Fibroblast of skin of back (primary cell): ENCODE data around the gene MOB3A.

ENCODE experiments used
- DNase-seq: peaks from one replicate; pipeline ENCODE4 v3.0.0-alpha.2; 2013

Gene MOB3A

DNA sequence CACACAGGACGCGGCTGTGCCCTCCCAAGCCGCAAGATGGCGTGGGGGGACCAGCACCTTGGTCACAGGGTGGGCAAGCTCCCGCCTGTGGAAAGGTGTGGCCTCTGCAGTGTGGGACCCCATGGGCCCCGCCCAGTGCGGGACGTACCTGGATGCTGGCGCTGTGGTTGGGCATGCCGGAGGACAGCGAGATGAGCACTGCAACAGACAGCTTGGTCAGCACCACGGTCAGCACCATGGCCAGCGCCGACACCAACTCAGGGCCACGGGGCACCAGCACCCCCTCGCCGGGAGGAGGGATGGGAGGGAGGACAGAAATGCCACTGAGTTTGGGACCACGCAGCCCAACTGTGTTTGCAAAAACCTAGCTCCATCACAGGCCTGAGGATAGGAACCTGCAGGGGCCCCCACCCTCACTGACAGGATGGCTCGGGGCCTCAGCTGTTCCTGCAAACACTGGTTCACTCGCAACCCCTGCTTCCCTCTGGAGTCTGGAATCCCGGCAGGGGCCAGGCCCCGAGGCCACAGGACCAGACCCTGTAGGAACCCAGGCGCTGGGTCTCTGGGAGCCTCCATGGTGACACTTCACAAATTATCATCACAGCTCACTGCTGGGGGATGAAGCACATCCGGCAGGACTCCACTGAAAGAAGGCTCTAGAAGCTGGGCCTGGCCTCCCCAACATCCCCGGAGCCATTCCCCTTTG lies 27.7 kb upstream of the MOB3A start:
- no peak for DNase-seq

DNA sequence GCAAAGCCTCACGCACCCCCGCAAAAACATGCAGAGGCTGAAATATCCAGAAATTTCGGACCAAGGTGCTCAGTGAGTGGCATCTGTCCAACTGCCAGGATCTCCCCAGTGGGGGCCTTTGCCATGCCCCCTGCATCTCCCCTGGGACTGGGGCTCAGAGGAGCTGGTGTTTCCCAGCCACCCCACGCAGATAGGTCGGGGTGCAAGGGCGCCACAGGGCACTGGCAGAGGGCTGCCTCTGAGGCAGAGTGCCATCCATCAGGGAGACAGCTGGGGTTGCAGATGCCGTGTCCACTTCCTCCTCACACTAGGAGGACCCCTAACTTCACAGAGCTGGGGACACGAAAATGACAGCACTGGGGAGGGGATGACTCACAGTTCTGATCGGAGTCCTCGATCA lies 26.9 kb upstream of the MOB3A start:
- no peak for DNase-seq

DNA sequence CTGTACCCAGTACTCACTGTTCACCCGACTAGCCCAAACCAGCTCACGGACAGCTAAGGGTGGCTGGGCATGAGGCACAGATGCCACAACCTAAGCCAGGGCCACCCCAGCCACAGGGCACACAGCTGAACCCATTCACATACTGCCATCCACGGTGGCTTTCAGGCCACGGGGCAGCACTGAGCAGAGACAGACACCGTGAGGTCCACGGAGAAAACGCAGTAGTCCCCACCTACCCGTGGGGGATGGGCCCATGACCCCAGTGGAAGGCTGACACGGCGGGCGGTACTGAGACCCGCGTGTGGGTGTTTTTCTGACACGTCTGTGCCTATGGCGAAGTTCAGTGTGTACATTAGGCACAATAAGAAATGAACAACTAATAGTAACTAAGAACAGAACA lies 26.1 kb upstream of the MOB3A start:
- no peak for DNase-seq

DNA sequence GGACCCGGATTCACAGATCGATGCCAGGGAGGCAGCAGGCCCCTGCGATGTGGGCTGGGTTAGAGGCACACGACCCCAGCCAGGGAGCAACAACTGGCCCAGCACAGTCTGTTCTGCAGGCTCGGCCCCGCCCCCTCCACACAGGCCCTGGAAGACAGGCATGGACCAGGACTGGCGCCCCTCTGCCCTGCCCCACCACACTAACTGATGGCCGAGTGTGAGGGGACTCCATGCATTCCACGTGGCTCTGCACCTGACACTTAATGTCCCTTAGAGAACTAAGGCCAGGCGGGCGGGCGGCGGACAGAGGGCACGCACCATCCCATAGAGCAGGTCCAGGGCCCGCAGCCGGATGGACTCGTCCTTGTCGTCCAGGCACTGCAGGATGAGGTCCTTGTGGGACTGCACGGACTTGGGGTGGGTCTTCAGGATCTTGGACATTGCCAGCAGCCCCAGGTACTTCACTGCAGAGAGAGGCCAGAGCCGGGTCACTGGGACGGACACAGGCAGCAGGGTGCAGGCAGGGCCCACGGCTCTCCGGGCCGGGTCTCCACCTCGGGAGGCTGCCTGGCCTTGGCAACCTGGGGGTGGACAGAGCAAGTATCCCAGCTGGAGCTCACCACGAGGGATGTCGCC lies 25.4 kb upstream of the MOB3A start:
- no peak for DNase-seq

DNA sequence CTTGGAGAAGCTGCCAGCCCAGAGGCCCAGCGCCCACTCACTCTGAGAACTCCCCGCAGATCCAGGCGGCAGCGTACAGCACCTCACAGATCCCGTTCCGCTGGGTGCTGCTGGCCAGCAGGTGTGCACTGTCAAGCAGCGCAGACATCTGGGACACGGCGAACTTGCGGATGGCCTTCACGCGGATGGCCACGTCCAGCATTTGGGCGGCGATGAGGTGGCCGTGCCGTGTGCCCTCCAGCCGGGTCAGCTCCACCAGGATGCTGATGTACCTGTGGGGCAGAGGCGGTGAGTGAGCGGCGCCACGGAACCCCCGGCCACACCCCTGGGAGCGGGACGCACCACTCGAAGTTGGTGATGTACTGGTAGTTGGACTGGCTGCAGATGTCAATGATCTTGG lies 24.7 kb upstream of the MOB3A start:
- no peak for DNase-seq

DNA sequence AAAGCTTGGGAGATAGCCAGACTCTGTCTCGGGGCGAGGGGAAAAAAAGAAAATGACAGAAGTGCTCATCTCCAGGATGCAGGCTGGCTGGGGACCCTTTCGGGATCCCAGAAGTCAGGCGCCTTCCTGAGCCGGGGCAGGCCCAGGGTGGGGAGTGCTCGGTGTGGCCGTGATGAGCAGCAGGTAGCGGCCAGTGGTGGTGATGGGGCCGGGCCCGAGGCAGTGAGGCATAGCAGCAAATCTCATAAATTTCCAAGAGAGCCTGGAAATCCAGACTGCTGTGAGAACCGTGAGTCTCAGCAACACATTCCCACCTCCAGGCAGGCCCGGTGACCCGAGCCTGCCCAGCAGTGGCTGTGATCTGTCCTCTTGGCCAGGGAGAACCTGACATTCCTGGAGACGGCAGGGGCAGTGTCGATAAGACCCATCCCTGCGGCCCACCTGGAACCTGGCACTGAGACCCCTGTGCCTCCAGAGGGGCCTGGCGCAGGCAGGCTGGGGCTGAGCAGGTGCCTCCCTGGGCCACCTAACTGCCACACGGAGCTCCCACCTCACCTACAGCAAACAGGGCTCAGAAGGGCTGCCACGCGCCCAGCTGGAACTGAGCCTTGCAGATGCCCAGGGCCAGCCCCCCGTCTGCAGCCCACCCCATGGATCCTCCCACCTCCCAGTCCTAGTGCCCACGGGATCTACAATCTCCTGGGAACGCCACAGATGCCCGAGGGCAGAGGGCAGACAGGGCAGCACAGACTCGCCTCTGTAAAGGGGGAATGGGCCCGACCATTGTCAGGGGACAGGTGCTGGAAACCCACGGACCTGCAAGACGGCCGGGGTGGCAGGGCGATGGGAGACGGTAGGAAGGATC lies 24.0 kb upstream of the MOB3A start:
- DNase-seq = no peak

DNA sequence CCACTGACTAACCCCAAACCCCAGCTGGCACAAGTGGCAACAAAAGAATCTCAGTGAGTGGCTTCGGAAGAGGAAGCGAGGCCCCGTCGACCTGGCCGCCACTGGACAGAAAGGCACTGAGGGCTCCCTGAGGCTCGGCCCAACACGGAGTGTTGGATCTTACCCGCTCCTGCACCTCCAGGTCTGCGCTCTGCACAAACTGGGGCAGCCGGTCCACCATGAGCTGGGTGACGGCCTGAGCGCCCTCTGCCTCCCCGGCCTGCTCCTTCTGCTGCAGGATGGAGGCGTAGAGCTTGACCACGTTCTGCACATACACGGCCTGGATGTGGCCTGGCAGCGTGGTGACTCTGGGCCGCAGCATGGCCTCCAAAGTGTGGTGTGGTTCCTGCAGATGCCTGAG lies 22.3 kb upstream of the MOB3A start:
- no peak for DNase-seq

DNA sequence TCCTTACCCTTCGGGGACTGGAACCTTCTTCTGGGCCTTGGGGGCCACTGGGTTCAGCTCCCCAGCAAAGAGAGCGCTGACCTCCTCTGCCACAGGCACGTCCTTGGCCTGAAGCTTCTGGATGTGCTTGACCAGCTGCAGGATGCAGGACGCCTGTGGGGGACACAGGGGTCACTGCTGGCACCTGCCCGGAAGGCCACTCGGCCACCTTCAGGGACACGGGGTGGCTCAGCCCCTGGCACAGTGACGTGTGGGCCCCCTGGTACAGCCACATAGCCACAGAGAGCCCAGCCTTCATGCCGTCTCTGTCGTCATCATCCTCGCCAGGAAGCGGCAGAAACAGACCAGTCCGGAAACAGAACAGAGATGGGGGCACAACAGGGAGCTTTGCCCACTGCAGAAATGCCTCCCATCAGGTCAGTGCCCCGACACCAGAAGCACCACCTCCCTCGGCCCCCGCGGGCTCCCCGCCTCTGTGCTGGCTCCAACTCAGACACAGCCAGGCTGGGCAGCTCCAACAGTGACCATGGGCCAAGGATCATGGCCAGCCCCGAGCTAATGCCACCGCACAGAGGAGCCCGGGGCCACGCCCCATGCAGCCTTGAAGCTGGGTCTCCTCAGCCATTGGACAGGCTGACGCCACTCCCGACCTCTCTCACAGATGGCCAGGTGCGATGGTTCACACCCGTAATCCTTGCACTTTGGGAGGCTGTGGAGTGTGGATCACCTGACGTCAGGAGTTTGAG lies 21.3 kb upstream of the MOB3A start:
- no peak for DNase-seq

DNA sequence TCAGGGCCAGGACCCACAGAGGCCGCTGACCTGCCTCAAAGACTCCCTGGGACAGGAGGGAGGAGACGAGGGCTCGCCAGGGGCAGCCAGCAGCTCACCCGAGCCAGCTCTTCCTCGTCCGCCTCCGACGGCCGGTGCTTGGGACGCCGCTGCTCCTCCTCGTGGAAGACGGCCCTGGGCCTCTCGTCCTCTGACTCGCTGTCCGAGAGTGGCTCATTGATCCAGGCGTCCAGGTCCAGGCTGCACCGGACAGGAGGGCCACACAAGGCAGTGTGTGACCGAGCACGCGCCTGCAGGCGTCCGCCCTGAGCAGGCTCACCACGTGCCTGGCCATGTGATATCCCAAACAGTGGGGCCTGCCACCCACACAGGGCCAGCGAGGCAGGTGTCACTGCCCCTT lies 20.4 kb upstream of the MOB3A start:
- DNase-seq = no peak

DNA sequence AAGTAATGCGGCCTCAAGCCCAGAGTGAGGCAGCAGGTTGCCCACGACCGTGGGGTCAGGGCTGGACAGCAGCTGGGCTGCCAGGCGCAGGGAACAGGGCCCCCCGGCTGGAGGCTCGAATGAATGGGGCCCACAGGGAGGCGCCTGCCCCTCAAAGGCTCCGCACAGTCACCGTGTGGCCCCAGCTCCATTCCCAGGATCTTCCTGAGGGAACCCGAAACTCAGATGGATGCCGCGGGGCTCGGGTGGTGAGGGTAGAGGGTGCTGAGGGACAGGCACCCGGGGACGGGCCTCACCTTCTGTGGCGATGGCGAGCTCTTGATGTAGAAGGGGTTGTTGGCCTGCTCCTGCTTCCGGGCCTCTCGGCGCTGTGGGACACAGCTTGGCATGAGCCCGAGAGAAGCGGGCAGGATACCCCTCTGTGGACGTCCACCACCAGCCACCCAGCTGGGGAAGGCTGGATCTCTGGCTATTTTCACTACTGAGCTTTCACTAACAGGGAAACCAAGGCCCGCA lies 19.8 kb upstream of the MOB3A start:
- DNase-seq = no peak

DNA sequence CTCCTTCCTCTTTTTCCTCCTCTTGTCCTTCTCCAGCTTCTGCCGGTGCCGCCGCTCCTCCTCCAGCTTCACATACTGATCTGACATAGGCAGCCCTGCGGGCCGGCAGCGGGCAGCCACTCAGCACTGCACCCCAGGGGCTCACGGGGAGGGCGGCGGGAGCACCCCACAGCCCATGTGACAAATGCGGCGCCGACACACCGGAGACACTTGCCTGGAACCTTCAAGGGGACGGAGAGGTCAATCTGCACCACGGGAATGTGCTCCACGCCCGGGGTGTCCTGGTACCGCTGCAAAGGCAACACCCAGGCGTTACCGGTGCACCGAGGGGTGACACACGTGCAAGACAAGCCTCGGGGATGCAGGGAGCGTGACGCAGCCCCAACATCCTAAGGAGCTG lies 19.2 kb upstream of the MOB3A start:
- no peak for DNase-seq

DNA sequence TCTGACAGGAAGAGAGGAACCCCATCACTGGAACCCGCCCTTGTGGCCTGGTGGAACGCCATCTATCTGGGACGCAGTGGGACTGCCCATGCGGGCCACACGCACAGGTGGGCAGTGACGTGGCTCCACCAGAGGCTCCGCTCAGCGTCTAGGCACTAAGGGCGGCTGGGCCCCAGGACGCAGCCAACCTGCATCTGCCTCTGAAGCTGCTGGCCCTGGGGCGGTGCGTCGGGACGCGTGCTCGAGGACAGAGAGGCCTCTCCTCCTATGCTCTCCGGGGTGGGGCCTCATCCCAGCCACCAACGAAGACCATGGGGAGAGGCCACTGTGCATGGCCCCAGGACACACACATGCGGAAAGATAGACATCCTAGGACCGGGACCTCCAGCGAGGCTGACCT lies 18.7 kb upstream of the MOB3A start:
- no peak for DNase-seq

DNA sequence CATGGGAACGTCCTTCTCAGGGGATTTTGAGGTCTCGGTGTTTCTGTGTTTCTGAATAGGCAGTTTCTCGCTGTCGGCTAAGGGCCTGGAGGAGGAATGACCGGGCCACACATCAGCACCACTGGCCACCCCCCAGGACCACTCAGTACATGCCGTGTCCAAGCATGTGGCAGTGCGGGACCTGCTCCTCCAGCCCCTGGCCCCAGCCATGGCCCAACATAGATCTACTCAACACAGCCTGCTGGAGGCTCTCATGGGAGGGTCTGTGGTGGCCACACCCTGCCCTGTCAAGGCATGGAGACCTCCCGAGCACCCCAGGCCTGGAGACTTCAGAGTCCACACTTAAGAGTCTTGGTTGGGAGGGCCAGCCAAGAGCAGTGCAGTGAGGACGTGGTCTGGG lies 18.1 kb upstream of the MOB3A start:
- no peak for DNase-seq

DNA sequence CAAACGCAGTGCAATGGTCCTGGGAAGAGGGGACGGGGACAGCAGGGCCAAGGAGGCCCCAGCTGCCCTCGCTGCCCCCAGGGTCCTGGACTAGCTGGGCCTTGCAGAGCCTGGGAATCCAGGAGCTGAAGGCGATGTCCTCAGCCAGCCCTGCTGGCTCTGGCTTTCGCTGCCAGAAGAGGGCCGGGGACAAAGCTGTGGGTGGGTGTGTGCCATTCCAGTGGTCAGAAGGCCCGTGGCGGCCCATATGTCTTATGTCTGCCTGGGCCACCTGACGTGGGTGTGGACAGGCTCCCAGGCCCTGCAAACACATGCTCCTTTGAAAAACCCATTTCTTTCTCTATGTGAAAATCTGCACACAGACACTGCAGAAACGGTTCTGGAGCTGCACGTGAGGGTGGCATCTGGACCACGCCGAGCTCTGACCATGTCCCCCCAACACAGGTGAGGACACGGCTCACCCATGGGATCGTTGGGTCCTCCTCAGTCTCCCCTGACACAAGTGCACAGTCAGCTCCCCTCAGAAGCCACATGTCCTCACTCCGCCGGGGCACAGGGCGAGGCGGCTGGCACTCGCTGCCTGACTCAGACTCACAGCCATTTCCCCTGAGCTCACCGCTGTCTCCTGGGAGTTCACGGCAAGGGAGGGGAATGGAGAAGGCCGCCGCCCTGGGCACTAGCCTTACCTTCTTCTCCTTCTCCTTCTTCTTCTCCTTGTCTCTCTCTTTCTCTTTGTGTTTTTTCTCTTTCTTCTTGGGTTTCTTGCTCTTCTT lies 17.5 kb upstream of the MOB3A start:
- DNase-seq = peak; percentile 90

DNA sequence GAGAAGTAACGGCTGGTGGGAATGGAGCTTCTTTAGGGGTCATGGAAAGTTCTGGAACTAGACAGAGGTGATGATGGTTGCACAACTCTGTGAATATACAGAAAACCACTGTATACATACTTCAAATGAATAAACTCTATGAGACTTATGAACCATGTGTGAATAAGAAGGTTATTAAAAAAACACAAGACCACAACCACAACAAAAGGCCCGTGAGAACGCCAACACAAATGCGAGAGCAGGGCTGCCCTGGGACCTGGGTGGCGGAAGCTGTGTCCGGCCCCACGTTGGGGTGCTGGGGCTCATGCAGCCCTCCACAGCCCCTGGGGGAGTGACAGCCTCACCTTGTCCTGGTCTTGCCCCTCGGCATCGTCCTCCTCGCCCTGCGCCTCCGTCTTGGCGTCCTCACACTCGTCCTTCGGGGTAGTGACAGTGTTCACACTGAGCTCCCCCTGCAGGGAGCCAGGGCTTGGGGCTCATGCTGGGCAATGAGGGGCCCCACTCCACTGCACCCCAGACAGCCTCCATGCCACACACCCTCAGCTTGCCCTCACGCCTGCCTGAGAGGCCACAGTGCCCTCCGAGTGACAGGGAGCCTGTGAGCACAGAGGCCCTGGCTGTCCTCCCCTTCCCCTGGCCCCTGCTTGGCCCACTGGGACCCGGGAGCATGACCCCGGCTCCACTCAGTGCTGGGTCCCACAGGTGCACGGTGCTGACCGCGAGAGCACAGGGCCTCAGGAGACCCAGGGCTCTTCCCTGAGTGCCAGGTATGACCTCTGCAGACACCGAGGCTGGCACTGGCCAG lies 16.6 kb upstream of the MOB3A start:
- no peak for DNase-seq

DNA sequence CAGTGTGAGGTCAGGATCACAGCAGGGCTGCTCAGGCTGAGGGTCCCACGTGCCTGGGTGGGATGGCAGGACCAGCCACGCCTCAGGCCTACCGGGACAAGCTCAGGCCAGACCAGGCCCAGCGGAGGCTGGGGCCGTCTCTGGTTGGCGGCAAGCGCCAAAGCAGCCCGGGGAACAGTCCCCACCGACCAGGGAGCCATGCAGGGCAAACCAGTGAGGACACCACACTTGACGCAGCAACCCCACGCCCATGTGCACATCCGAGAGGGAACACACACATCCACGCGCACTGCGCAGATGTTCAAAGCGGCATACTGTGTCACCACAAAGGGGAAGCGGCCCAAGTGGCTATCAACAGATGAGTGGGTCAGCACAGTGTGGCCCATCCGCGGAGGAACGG lies 15.8 kb upstream of the MOB3A start:
- DNase-seq = no peak

DNA sequence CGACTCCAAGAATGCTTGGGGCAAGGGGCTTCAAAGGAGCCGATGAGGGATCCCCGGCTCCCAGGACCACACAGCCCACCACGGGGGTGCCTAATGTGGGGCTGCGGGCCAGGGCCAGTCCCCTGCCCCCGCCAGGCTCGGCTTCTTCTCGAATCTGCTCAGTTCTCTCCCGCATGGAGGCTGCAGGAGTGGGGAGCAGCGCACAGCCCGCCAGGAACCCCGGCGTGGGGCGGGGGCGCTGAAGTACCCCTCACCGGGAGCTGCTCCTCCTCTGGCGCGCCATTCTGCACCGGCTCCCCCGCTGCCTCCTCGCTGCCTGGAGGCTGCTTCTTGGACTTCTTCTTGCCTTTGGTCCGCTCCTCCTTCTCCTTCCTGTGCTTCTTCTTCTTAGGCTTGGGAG lies 15.3 kb upstream of the MOB3A start:
- DNase-seq = no peak

DNA sequence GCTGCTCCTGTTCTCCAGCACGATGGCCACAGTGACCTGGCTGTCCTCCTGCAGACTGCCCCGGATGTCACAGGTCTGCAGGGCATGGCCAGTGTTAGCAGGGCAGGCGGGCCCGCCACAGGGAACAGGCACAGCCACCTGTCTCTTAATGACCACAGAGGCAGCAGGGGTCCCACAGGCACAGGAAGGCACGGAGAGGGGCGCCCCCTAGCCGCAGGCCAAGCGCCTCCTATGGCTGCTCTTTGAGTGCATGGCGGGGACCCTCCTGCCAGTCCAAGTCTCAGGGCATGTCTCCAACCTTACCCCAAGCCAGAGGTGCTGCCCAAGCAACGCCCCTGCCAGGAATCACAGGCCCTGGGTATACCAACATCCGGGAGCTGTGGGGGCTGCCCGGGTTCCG lies 14.7 kb upstream of the MOB3A start:
- no peak for DNase-seq

DNA sequence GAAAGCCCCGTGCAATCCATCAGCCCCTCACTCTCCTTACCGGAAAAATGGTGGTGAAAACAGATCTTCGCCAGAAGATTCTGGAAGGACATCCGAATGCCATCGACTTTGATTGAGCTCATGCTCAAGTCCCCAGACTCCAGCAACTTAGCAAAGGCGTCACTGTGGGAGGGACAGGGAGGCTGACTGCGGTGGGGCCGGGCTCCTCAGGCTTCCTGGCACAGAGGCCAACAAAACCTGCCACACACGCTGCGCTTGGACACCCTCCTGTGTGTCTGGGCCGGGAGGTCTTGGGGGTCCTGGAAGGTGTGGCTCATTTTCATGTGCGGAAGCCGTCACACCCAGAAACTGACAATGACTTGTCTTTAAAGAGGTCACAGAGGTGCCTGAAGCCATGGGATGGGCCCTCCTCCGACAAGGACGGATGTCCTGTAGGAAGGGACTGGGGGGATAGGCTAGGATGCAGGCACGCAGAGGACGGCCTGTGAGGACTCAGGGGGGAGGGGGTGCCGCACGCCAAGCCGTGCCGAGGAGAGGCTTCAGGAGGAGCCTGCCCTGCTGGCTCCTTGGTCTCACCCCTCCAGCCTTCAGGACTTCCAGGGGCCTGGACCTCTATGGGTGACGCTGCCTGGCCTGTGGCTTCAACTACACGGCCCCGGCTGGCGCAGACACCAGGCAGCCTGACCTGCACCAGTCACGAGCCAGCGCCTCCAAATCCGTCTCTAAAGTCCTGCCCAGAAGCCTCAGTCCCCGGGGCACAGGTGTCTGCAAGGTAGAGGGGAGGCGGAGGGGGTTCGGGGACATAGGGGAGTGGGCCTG lies 13.1 kb upstream of the MOB3A start:
- DNase-seq = no peak
